Stimulated activated CD4-positive, alpha-beta T cell treated with anti-CD3 and anti-CD28 coated beads, Interleukin-12 subunit alpha, Interleukin-12 subunit beta, amount 100 ng/mL, for 48 hours (primary cell): ENCODE measurements around the gene AJUBA.
"Not testable (repeated sequence)": the region's sequence is repeated elsewhere in the genome, so short reads cannot be mapped to it uniquely, and the experiment has no call there.

Experiments used
- DNase-seq, 3 donors: peaks; one replicate each; pipeline ENCODE4 v3.0.0-alpha.2; 2020; ENCODE audit warnings: low read depth in 2 of 3, low spot score in 1 of 3

Gene AJUBA

GRCh38 chr14:23006544-23007419, 24.4 kb upstream of the AJUBA start:
- peak; percentile 94 to 96 (median 95) for DNase-seq

GRCh38 chr14:23006188-23006534, 23.8 kb upstream of the AJUBA start:
- no peak for DNase-seq

GRCh38 chr14:23005451-23006187, 23.3 kb upstream of the AJUBA start:
- no peak for DNase-seq

GRCh38 chr14:23004274-23004673, 21.9 kb upstream of the AJUBA start:
- DNase-seq: not testable (repeated sequence)

- DNase-seq: no peak
These were observed 20.2 kb upstream of the AJUBA start for GRCh38 chr14:23002592-23002991.

GRCh38 chr14:23000860-23001259, 18.5 kb upstream of the AJUBA start:
- DNase-seq: no peak

GRCh38 chr14:22998329-22999012, 16.1 kb upstream of the AJUBA start:
- DNase-seq: no peak

- DNase-seq: no peak
These were observed 15.4 kb upstream of the AJUBA start for GRCh38 chr14:22997676-22998323.

- DNase-seq: no peak
These were observed 14.7 kb upstream of the AJUBA start for GRCh38 chr14:22996768-22997654.

GRCh38 chr14:22995889-22996625, 13.7 kb upstream of the AJUBA start:
- DNase-seq: no peak

GRCh38 chr14:22994762-22995275, 12.5 kb upstream of the AJUBA start:
- no peak for DNase-seq

- no peak for DNase-seq
These were observed 11.2 kb upstream of the AJUBA start for GRCh38 chr14:22993517-22993916.

GRCh38 chr14:22991852-22992251, 9.5 kb upstream of the AJUBA start:
- DNase-seq: no peak

- DNase-seq: no peak
These were observed 4.9 kb upstream of the AJUBA start for GRCh38 chr14:22987291-22987690.

- DNase-seq: peak; percentile 82 to 95 (median 82)
These were observed 4.2 kb upstream of the AJUBA start for GRCh38 chr14:22986508-22987054.

- no peak for DNase-seq
These were observed 3.6 kb upstream of the AJUBA start for GRCh38 chr14:22985894-22986507.

GRCh38 chr14:22984959-22985658, 2.8 kb upstream of the AJUBA start:
- no peak for DNase-seq

GRCh38 chr14:22981876-22982476, 375 bp downstream of the AJUBA start:
- no peak for DNase-seq
